Fibroblast of mammary gland (primary cell): ENCODE data around the gene GFM2.
"Not testable (repeated sequence)": the region's sequence is repeated elsewhere in the genome, so short reads cannot be mapped to it uniquely, and the experiment has no call there.

Experiments used
- DNase-seq: peaks from one replicate; pipeline ENCODE4 v3.0.0-alpha.2; 2010; ENCODE audit warnings: low read depth
- H3K4me3 ChIP-seq: 2 replicates; pipeline ENCODE4 v1.5.1; 2011; ENCODE audit warnings: low read depth, mild to moderate bottlenecking, low read length, moderate library complexity; ENCODE audit not compliant: control insufficient read depth
- TF ChIP-seq, protein P1 (sequence below): conservative IDR thresholded peaks from 2 replicates; pipeline ENCODE4 v1.5.1; 2011; ENCODE audit warnings: low read depth, low read length, inconsistent platforms; ENCODE audit not compliant: control insufficient read depth, insufficient read depth

Gene GFM2

DNA sequence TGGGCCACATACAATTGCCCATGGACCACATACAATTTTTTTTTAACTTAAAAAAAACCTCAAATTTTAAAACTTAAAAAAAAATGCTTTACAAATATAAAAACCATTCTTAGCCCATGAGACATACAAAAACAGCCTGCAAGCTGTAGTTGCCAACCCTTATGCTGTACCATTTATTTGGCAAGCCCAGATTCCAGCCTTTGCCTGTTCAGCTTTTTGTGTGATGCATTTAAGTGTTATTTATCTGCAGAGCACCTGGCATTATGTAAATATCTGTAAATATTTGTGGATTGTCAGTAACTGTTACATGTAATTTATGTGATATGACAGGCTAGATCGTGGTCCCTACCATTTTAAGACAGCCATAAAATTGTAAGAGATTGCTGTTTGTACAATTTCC lies 49.3 kb downstream of the GFM2 start:
- no peak for DNase-seq
- no peak overlapping the region for H3K4me3 ChIP-seq
- TF ChIP-seq, protein P1, sequence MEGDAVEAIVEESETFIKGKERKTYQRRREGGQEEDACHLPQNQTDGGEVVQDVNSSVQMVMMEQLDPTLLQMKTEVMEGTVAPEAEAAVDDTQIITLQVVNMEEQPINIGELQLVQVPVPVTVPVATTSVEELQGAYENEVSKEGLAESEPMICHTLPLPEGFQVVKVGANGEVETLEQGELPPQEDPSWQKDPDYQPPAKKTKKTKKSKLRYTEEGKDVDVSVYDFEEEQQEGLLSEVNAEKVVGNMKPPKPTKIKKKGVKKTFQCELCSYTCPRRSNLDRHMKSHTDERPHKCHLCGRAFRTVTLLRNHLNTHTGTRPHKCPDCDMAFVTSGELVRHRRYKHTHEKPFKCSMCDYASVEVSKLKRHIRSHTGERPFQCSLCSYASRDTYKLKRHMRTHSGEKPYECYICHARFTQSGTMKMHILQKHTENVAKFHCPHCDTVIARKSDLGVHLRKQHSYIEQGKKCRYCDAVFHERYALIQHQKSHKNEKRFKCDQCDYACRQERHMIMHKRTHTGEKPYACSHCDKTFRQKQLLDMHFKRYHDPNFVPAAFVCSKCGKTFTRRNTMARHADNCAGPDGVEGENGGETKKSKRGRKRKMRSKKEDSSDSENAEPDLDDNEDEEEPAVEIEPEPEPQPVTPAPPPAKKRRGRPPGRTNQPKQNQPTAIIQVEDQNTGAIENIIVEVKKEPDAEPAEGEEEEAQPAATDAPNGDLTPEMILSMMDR: no peak

DNA sequence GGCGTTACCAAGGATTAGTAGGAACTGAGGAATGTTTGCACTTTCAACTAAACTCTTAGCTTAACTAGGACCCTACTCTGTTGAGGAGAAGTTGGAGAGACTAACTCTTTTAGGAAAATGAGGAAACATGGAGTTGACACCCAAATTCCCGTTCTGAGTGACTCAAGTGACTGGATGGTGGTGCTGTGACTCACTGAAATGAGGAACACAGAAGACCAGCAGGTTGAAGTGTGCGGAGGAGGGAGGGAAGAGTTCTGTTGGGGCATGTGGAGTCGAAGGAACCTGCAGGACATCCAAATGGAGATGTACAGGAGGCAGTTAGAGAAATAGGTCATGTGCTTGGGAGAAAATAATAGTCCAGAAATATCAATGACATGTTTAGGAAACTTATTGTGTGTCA lies 73.7 kb downstream of the GFM2 start:
- H3K4me3 ChIP-seq: no peak overlapping the region
- TF ChIP-seq, protein P1: no peak
- DNase-seq: peak; percentile 37

DNA sequence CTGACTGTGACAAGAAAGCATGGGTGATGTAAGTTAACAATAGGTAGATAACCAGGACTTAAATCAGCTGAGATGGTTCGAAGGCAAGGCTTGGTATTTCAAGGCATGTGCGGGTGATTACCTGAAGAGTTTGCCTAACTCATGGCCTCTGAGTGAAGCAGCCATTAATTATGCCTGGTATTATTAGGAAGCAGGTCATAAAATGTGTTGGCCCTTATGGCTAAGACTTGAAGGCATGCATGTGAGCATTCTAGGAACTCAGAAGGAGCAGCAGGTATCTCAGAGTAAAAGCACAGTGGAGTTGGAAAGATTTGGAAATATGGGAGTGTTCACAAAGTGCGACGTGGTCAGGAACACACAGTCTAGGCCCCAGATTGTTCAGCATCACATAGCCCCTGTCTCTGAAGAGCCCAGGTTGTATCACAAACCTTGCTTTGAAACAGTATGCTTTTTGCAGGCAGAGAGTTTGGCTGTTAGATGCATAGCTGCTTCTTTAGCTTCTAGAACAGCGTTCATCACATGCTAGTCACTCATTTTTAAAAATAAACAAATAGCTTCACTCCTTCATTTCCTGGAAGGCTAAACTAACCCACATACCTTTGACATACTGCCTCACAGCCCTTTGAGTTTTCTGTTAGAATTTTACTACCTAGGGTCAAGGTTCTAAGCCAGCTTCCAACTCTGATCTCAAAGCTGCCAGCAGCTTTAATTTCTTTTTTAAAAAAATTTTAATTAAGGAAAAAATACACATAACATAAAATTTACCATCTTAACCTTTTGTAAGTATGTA lies 79.8 kb downstream of the GFM2 start:
- TF ChIP-seq, protein P1: no peak
- DNase-seq: no peak
- peak overlapping the region; percentile 7 for H3K4me3 ChIP-seq

DNA sequence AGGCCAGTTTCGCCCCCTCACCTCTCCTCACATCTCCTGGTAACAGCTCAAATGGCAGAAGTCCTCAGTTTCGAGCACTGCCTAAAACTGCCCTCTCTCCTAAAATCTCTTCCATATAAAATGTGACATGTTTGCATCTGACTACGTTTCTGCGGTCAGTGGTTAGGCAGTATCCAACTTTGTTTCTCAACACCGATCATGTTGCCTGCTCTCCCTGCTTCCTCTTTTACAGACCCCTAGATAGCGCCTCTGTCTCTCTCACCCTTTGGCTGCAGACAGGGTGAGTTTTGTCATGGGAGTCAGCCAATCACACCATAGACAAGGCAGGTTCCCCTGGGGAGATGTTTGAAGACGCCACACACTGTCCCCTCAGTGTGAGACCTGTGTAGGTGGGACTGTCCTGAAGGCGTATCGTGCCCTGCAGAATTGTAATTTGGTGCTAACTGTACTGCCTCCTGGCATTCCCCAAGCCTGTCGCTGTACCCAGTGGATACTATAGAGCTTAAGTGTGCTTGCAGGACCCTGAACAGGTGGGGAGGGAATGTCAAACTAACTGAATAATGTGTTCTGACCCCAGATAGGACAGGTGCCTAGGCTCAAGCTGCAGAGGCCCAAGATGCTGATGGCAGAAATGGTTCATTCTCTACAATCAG lies 80.8 kb downstream of the GFM2 start:
- TF ChIP-seq, protein P1: no peak
- DNase-seq: peak; percentile 72
- H3K4me3 ChIP-seq: peak overlapping the region; percentile 72

DNA sequence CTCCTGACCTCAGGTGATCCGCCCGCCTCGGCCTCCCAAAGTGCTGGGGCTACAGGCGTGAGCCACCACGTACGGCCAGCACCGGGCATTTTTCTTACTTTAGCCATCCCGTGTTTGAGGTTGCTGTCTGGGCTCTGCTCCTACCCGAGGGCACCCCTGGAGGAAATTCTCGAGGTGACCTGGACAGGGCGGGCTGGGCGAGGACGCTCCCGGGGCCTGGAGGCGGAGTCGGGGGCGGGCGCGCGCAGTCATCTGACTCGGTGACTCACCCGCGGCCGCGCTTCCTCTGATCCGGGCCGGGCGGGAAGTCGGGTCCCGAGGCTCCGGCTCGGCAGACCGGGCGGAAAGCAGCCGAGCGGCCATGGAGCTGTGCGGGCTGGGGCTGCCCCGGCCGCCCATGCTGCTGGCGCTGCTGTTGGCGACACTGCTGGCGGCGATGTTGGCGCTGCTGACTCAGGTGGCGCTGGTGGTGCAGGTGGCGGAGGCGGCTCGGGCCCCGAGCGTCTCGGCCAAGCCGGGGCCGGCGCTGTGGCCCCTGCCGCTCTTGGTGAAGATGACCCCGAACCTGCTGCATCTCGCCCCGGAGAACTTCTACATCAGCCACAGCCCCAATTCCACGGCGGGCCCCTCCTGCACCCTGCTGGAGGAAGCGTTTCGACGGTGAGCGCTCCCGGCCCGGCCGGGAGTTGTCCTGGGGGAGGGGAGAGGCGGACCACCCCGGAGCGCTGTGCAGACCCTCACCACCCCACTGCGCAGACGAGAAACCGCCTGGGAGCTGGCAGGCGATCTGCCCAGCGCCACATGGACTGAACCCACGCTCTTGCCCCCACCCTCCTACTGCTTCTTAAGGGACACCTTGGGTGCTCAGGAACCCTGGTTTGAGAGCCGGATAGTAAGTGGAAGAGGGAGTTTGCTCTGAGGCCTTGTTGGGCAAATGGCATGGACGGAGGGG lies 81.7 kb downstream of the GFM2 start, which contains the start of gene HEXB:
Gene HEXB (plus strand): TSS at position 334 of the 952 bp plus-strand sequence. CDS start 28 bp downstream, at position 362.
- TF ChIP-seq, protein P1: no peak
- DNase-seq: peak; percentile 75
- peak within 1 kb of the TSS; percentile 72 for H3K4me3 ChIP-seq

DNA sequence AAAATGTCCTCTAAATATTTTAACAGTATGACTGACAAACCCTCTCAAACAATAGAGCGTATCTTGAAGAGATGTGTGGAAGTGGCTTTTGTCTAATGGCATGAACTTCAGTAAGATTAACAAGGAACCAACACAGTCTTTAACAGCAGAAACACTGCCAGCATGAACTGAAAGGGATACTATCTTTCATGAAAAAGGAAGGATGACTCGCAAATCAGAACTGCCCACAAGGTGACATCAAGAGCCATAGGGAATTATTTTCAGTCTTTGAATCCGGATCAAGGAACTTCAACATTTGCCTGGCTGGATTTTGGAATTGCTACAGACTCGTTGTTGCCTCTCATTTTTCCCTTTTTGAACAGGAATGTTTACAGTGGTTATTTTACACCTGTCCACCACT lies 87.0 kb downstream of the GFM2 start:
- TF ChIP-seq, protein P1: no peak
- no peak overlapping the region for H3K4me3 ChIP-seq
- DNase-seq: no peak

DNA sequence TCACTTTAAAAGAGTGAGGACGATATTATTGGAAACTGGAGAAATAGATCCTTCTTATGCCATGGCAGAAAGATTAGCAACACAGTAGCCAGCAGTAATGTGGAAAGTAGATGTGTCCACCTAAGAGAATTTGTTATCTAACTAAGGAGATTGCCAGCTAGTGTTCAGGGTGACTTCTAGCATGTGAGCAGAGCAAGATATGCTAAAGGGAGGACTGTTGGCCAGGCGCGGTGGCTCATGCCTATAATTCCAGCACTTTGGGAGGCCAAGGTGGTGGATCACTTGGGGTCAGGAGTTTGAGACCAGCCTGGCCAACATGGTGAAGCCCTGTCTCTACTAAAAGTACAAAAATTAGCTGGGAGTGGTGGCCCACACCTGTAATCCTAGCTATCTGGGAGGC lies 87.6 kb downstream of the GFM2 start:
- DNase-seq, H3K4me3 ChIP-seq: not testable (repeated sequence)

DNA sequence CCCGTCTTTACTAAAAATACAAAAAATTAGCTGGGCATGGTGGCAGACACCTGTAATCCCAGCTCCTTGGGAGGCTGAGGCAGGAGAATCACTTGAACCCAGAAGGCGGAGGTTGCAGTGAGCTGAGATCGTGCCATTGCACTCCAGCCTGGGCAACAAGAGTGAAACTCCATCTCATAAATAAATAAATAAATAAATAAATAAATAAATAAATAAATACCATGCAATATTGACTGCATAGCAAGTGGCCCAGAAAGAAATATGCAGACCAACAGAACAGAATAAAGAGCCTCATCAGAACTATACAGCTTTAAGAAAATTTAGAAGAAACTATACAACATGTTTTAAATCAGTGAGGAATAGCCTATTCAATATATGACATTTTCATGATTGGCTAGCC lies 88.8 kb downstream of the GFM2 start:
- not testable (repeated sequence) for H3K4me3 ChIP-seq, DNase-seq

DNA sequence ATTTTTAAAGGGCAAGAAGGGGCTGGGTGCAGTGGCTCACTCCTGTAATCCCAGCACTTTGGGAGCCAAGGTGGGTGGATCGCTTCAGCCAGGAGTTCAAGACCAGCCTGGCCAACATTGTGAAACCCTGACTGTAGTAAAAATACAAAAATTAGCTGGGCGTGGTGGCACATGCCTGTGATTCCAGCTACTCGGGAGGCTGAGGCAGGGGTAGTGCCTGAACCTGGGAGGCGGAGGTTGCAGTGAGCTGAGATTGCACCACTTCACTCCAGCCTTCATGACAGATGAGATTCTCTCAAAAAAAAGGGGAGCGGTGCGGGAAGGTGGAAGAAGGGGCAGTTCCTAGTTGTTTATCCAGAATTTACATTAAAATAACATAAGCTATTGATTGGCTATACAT lies 90.5 kb downstream of the GFM2 start:
- not testable (repeated sequence) for H3K4me3 ChIP-seq, DNase-seq
